Measurements from ENCODE around the gene DYSF.
A peak's percentile ranks its signal among the peaks of the same experiment; 100 is the strongest.

The DYSF gene

GRCh38 chr2:71605173-71605641, 151.8 kb downstream of the DYSF start:
- no peak for DNase-seq (ENCODE audit: low read depth in 1 of 2, low spot score in 1 of 2)
- in situ Hi-C loops (cut with HindIII; ENCODE audit: low pct_unique_long_range_greater_than_20kb, low sequenced_read_pairs) = no loop called here
- no peak for TF ChIP-seq JUND (IDR thresholded peaks at IDR 0.05; ENCODE audit: low read depth)

DNA sequence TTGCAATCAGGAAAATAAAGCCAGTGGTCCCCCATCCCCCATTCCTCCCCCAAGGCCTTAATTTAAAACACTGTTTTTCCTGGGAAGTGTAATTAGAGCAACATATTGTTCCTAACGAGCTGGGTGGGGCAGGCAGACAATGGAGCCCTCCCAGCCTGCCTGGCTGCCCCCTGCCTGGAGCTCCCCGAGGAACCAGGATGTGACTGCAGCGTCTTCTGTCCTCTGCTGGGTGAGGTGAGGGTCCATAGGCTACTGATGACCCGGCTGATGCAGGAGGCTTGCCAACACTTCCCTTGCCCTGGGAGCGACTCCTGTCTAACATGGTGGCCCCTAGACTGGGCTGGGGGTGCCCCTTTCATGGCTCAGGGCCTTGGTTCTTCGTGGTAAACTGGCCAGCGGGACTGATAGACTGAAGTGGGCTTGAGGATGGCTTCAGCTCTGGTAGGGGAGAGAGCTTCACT, 152.4 kb downstream of the DYSF start:
- DNase-seq (ENCODE audit: low read depth in 1 of 2, low spot score in 1 of 2) = no peak
- in situ Hi-C loops (cut with HindIII; ENCODE audit: low pct_unique_long_range_greater_than_20kb, low sequenced_read_pairs) = no loop called here
- no peak for TF ChIP-seq JUND (IDR thresholded peaks at IDR 0.05; ENCODE audit: low read depth)

- TF ChIP-seq JUND (IDR thresholded peaks at IDR 0.05; ENCODE audit: low read depth) = no peak
- in situ Hi-C loops (cut with HindIII; ENCODE audit: low pct_unique_long_range_greater_than_20kb, low sequenced_read_pairs) = no loop called here
- DNase-seq (ENCODE audit: low read depth in 1 of 2, low spot score in 1 of 2) = no peak
Observed at GRCh38 chr2:71606244-71606643, 152.9 kb downstream of the DYSF start.

- in situ Hi-C loops (cut with HindIII; ENCODE audit: low pct_unique_long_range_greater_than_20kb, low sequenced_read_pairs) = no loop called here
- no peak for DNase-seq (ENCODE audit: low read depth in 1 of 2, low spot score in 1 of 2)
- no peak for TF ChIP-seq JUND (IDR thresholded peaks at IDR 0.05; ENCODE audit: low read depth)
Observed at GRCh38 chr2:71607151-71607889, 154.0 kb downstream of the DYSF start.

- TF ChIP-seq JUND (IDR thresholded peaks at IDR 0.05; ENCODE audit: low read depth) = no peak
- DNase-seq (ENCODE audit: low read depth in 1 of 2, low spot score in 1 of 2) = no peak
- in situ Hi-C loops (cut with HindIII; ENCODE audit: low pct_unique_long_range_greater_than_20kb, low sequenced_read_pairs) = no loop called here
Observed at GRCh38 chr2:71608034-71608433, 154.7 kb downstream of the DYSF start.

- TF ChIP-seq JUND (IDR thresholded peaks at IDR 0.05; ENCODE audit: low read depth) = no peak
- no peak for DNase-seq (ENCODE audit: low read depth in 1 of 2, low spot score in 1 of 2)
- in situ Hi-C loops (cut with HindIII; ENCODE audit: low pct_unique_long_range_greater_than_20kb, low sequenced_read_pairs) = no loop called here
Observed at GRCh38 chr2:71608441-71608840, 155.1 kb downstream of the DYSF start.

GRCh38 chr2:71609029-71609428, 155.7 kb downstream of the DYSF start:
- no peak for TF ChIP-seq JUND (IDR thresholded peaks at IDR 0.05; ENCODE audit: low read depth)
- DNase-seq (ENCODE audit: low read depth in 1 of 2, low spot score in 1 of 2) = no peak
- in situ Hi-C loops (cut with HindIII; ENCODE audit: low pct_unique_long_range_greater_than_20kb, low sequenced_read_pairs) = no loop called here

DNA sequence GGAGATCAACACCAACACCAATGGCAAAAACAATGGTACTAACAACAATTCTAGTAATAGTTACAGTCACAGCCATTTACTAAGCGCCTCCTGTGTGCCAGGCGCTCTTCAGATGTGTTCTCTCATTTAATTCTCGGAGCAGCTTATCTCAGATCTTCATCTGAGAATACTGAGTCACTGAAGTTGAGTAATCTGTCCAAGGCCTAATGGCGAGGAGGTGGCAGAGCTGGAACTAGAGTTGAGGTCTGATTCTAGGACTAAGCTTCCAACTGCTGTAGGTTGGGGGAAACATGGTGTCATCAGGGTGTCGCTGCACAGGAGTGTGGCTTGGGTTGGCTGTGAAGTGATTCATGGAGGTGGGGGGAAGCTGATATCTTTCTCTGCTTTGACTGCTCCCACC, 156.1 kb downstream of the DYSF start:
- no peak for DNase-seq (ENCODE audit: low read depth in 1 of 2, low spot score in 1 of 2)
- TF ChIP-seq JUND (IDR thresholded peaks at IDR 0.05; ENCODE audit: low read depth) = no peak
- in situ Hi-C loops (cut with HindIII; ENCODE audit: low pct_unique_long_range_greater_than_20kb, low sequenced_read_pairs) = no loop called here

- DNase-seq (ENCODE audit: low read depth in 1 of 2, low spot score in 1 of 2) = peak; percentile 44 to 61
- in situ Hi-C loops (cut with HindIII; ENCODE audit: low pct_unique_long_range_greater_than_20kb, low sequenced_read_pairs) = no loop called here
- no peak for TF ChIP-seq JUND (IDR thresholded peaks at IDR 0.05; ENCODE audit: low read depth)
Observed at GRCh38 chr2:71609958-71610357, 156.6 kb downstream of the DYSF start.

DNA sequence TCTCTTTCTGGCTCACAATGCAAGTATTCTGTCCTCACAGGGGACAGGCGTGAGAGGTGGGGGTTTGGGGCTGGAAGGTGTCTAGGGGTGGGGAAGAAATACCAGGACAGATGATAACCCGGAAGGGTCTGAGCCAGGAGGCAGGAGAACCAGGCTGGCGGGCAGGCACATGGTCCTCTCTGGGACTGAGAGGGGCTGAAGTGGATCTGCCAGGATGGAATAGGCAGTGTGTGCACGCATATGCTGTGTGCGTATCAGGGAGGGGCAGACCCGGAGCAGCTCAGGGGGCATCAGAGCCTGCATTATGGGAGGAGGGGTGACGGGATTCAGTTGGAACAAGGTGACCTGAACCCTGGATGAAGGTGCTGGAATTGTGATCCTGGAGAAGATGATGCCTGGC, 157.3 kb downstream of the DYSF start:
- in situ Hi-C loops (cut with HindIII; ENCODE audit: low pct_unique_long_range_greater_than_20kb, low sequenced_read_pairs) = no loop called here
- no peak for DNase-seq (ENCODE audit: low read depth in 1 of 2, low spot score in 1 of 2)
- TF ChIP-seq JUND (IDR thresholded peaks at IDR 0.05; ENCODE audit: low read depth) = no peak

DNA sequence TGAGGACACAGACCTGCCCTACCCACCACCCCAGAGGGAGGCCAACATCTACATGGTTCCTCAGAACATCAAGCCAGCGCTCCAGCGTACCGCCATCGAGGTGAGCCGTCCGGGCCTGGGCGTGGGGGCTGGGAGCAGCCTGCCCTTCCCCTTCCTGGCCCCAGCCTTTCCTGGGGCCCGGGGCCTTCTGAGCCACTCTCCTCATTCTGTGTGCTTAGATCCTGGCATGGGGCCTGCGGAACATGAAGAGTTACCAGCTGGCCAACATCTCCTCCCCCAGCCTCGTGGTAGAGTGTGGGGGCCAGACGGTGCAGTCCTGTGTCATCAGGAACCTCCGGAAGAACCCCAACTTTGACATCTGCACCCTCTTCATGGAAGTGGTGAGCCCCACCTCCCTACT, 157.9 kb downstream of the DYSF start:
- in situ Hi-C loops (cut with HindIII; ENCODE audit: low pct_unique_long_range_greater_than_20kb, low sequenced_read_pairs) = no loop called here
- DNase-seq (ENCODE audit: low read depth in 1 of 2, low spot score in 1 of 2) = no peak
- TF ChIP-seq JUND (IDR thresholded peaks at IDR 0.05; ENCODE audit: low read depth) = no peak

- in situ Hi-C loops (cut with HindIII; ENCODE audit: low pct_unique_long_range_greater_than_20kb, low sequenced_read_pairs) = no loop called here
- TF ChIP-seq JUND (IDR thresholded peaks at IDR 0.05; ENCODE audit: low read depth) = no peak
- no peak for DNase-seq (ENCODE audit: low read depth in 1 of 2, low spot score in 1 of 2)
Observed at GRCh38 chr2:71611781-71612527, 158.6 kb downstream of the DYSF start.

All from T47D (cell line).